Glutamatergic neuron (in vitro differentiated cells): ENCODE results near the gene E2F6. TPM values are rescaled to one million over a fixed set of nuclear protein-coding genes. Genes with fewer than 3 reads are reported as not detected.

Source experiments
- DNase-seq: peaks from one replicate; pipeline ENCODE4 v3.0.0; 2022
- H3K27ac Mint-ChIP-seq: one replicate; pipeline ENCODE4 v1.8.0; 2020; ENCODE audit warnings: mild to moderate bottlenecking, mixed read lengths, inconsistent platforms; ENCODE audit not compliant: unreplicated experiment
- H3K27me3 Mint-ChIP-seq: one replicate; pipeline ENCODE4 v1.8.0; 2020; ENCODE audit warnings: mild to moderate bottlenecking, moderate library complexity, mixed read lengths, inconsistent platforms; ENCODE audit not compliant: unreplicated experiment
- H3K36me3 Mint-ChIP-seq: one replicate; pipeline ENCODE4 v1.8.0; 2020; ENCODE audit warnings: mild to moderate bottlenecking, mixed read lengths, inconsistent platforms; ENCODE audit not compliant: unreplicated experiment
- H3K4me1 Mint-ChIP-seq: one replicate; pipeline ENCODE4 v1.8.0; 2020; ENCODE audit warnings: mild to moderate bottlenecking, low read depth, mixed read lengths, inconsistent platforms; ENCODE audit not compliant: unreplicated experiment
- H3K4me3 Mint-ChIP-seq: one replicate; pipeline ENCODE4 v1.8.0; 2020; ENCODE audit warnings: mild to moderate bottlenecking, mixed read lengths, inconsistent platforms; ENCODE audit not compliant: unreplicated experiment
- H3K9me3 Mint-ChIP-seq: one replicate; pipeline ENCODE4 v1.8.0; 2020; ENCODE audit warnings: mild to moderate bottlenecking, moderate library complexity, mixed read lengths, inconsistent platforms; ENCODE audit not compliant: unreplicated experiment
- total RNA-seq: library from RNA; stranded (reverse); fragmentation: NEBNext Ultra II Directional; extraction: Animal tissue kit (Norgen Biotek cat#: 25700); gene quantifications from one replicate; pipeline ENCODE4 v1.2.1, GENCODE V29; 2021; ENCODE audit not compliant: unreplicated experiment
- TF ChIP-seq, protein P1 (sequence below): fragments of 200-600 bp; sonication (generic); IDR thresholded peaks from one replicate; pipeline ENCODE4 v1.5.0; 2021; ENCODE audit not compliant: partially characterized antibody, unreplicated experiment

E2F6 gene
- total RNA-seq, 1 donor from 2014 or later: 22.1 TPM

DNA sequence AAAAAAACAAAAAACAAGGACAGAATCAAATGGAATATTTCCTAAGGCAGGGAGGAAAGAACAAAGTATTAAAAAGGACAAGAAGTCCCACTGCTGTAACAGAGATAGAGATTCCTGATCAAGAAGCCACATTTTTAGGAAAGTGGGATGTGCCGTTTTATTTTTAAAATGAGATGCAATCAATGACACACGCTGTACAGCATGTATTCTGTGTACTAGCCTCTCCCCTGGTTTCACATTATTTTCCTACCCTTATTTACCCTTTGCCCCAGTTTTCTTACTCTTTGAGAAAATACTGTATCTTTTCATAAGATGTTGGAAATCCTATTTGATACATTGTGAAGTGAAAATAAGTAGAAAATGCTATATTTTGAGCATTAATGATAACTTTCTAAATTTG is 45.8 kb downstream of the E2F6 start:
- DNase-seq: no peak
- TF ChIP-seq, protein P1, sequence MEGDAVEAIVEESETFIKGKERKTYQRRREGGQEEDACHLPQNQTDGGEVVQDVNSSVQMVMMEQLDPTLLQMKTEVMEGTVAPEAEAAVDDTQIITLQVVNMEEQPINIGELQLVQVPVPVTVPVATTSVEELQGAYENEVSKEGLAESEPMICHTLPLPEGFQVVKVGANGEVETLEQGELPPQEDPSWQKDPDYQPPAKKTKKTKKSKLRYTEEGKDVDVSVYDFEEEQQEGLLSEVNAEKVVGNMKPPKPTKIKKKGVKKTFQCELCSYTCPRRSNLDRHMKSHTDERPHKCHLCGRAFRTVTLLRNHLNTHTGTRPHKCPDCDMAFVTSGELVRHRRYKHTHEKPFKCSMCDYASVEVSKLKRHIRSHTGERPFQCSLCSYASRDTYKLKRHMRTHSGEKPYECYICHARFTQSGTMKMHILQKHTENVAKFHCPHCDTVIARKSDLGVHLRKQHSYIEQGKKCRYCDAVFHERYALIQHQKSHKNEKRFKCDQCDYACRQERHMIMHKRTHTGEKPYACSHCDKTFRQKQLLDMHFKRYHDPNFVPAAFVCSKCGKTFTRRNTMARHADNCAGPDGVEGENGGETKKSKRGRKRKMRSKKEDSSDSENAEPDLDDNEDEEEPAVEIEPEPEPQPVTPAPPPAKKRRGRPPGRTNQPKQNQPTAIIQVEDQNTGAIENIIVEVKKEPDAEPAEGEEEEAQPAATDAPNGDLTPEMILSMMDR: no peak
- Mint-ChIP-seq H3K27me3 (no peaks in the 10 kb centered on the region), H3K36me3 (peaks cover 9% of the 10 kb centered on the region), H3K4me1 (peaks cover 6% of the 10 kb centered on the region), H3K4me3 (no peak overlapping the region), H3K27ac (no peak overlapping the region), H3K9me3 (peaks cover 5% of the 10 kb centered on the region)

DNA sequence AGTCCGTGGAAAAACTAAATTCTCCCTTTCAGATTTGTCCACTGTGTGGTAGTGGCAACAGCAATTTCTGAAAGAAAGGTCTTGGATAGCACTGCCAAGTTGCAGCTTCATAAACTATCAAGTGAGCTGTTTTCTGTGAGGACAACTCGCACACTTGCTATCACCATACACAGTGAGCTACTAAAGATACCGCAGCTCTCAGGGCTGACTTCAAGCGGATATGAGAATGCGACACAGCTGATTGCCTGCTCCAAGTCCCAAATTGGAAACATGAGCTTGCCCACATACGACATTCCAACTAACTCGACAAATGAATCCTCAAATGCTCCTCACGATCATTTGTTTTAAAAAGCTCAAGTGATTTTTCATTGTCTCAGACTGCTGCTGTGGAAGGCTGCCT is 46.2 kb downstream of the E2F6 start:
- no peak for DNase-seq
- TF ChIP-seq, protein P1: no peak
- Mint-ChIP-seq H3K27me3 (no peaks in the 10 kb centered on the region), H3K36me3 (peaks cover 9% of the 10 kb centered on the region), H3K9me3 (peaks cover 5% of the 10 kb centered on the region), H3K4me3 (no peak overlapping the region), H3K4me1 (peaks cover 6% of the 10 kb centered on the region), H3K27ac (no peak overlapping the region)

DNA sequence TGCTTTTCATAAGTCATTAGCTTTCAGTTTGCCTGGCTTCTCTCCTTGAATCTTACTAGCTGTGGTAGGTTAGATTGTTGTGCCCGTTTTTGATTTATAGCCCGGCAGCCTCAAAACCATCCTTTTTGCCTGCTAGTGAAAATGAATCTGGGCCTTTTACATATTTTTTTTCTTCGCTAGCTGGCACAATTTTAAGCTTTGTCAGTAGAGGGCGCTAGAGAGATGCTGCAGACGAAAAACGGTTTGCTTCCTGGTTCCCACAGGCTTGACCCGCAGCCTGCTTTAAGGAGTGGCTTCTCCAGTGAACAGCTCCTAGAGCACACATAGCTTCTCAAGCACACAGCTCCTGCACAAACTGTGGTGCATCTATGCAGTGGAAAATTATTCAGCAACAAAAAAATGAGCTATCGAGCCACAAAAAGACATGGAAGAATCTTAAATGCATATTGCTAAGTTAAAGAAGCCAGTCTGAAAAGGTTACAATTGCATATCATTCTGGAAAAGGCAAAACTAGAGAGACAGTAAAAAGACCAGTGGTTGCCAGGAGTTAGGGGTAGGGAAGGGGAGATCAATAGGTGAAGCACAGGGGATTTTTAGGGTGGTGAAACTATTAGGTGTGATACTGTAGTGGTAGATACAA is 47.9 kb downstream of the E2F6 start:
- Mint-ChIP-seq H3K9me3 (peaks cover 5% of the 10 kb centered on the region), H3K27me3 (no peaks in the 10 kb centered on the region), H3K36me3 (peaks cover 5% of the 10 kb centered on the region), H3K27ac (no peak overlapping the region), H3K4me1 (peaks cover 11% of the 10 kb centered on the region), H3K4me3 (no peak overlapping the region)
- no peak for DNase-seq
- TF ChIP-seq, protein P1: peak; percentile 68

DNA sequence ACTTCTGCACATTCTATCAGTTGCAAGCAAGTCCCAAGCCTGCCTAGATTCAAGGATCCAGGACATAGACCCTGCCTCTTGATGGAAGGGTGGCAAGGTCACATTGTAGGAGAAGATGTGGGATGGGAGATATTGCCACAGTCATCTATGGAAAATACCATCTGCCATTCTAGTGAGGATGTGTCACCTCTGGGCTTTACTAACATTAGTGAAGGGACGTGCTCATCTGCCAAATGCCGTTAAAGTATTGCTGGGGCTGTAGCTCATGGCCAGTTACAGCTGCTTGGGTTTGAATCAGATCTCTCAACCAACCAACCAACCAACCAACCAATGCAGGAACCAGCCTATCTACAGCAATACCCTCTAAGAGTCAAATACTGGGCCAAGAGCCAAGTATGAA is 49.0 kb downstream of the E2F6 start:
- H3K9me3 Mint-ChIP-seq: peaks cover 5% of the 10 kb centered on the region
- no peaks in the 10 kb centered on the region for H3K36me3 Mint-ChIP-seq
- H3K4me1 Mint-ChIP-seq: peaks cover 11% of the 10 kb centered on the region
- TF ChIP-seq, protein P1: no peak
- no peak for DNase-seq
- no peak overlapping the region for H3K27ac Mint-ChIP-seq
- H3K4me3 Mint-ChIP-seq: no peak overlapping the region
- H3K27me3 Mint-ChIP-seq: no peaks in the 10 kb centered on the region

DNA sequence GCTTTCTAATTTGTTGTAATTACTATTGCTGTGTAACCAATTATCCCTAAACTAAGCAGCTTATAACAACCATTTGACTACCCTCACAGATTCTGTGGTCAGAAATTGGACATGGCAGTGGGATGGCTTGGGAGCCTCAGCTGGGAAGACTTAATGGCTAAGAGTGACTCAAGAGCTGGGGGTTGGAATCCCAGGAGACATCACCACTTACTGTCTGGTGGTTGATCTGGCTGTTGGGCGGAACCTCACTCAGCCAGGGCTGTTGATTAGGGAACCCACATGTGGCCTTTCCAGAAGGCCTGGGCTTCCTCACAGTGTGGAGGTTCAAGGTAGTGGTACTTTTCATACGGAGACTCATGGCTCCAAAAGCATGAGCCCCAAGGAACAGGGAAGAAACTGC is 49.8 kb downstream of the E2F6 start:
- DNase-seq: peak; percentile 24
- no peaks in the 10 kb centered on the region for H3K27me3 Mint-ChIP-seq
- no peak overlapping the region for H3K4me3 Mint-ChIP-seq
- H3K36me3 Mint-ChIP-seq: no peaks in the 10 kb centered on the region
- H3K9me3 Mint-ChIP-seq: peaks cover 5% of the 10 kb centered on the region
- peak overlapping the region; percentile 50 for H3K27ac Mint-ChIP-seq
- peaks cover 11% of the 10 kb centered on the region for H3K4me1 Mint-ChIP-seq
- TF ChIP-seq, protein P1: no peak
